IPS DF 4.7 (cell line): ENCODE measurements around the gene HOXA3.

Experiments used
- DNase-seq: peaks from one replicate; pipeline ENCODE4 v3.0.0-alpha.2; 2013; ENCODE audit warnings: low spot score; ENCODE audit errors: extremely low read depth

The HOXA3 gene

DNA sequence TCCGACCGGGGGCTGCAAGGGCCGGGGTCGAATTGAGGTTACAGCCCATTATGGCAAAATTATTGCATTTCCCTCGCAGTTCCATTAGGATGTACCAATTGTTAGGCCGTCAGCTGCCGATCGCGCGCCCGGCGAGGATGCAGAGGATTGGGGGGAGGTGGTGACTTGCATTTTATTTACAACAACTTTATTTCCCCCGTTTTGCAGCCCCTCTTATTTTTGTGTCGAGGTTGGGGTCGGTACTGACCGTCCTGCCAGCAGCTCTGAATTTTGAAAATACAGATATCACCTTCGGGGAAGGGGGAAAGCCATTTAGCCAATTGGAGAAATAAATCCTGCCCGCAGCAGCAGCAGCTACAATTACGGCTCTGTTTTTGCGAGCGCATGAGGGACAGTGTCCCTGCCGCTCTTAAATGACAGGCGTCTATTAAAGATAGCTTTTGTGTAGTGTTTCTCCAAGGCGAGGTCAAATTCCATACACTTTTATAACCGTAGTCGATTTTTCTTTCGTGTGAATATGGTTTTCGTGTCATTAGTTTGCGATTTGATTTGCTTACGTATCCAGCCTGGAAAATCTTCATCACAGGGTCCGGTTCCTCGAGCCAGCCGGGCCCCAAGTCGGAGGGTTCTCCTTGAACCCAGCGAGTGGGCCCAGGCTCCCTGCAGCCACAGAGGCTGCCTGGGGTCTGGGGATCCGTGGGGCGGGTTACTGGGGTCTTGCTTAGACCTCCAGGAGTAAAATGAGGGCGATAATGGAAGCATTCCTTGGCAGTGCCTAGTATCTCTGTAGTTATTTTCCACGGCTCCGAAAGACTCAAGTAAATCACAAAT, 8.2 kb downstream of the HOXA3 start:
- no peak for DNase-seq

GRCh38 chr7:27143023-27143949, 9.1 kb downstream of the HOXA3 start, which contains the start of gene HOXA5:
TSS of gene HOXA5 (minus strand) at chr7:27143681. CDS start at chr7:27143607, 74 bp downstream.
- no peak for DNase-seq

DNA sequence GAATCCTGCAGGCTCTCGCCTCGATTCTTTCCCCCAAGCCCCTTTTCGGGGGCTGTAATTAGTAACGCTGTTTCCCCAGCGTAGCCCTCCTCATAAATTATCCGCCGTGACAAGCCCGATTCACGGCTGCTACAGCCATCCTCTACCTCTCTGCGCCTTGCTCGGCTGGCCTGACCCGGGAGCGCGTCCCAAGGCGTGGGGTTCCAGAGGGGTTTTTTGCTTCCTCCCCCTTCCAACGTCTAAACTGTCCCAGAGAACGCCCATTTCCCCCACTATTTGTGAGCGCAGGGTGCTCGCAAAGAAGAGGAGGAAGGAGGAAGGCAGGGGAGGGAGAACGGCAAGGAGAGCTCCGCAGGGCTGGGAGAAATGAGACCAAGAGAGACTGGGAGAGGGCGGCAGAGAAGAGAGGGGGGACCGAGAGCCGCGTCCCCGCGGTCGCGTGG, 9.8 kb downstream of the HOXA3 start:
- DNase-seq: no peak

DNA sequence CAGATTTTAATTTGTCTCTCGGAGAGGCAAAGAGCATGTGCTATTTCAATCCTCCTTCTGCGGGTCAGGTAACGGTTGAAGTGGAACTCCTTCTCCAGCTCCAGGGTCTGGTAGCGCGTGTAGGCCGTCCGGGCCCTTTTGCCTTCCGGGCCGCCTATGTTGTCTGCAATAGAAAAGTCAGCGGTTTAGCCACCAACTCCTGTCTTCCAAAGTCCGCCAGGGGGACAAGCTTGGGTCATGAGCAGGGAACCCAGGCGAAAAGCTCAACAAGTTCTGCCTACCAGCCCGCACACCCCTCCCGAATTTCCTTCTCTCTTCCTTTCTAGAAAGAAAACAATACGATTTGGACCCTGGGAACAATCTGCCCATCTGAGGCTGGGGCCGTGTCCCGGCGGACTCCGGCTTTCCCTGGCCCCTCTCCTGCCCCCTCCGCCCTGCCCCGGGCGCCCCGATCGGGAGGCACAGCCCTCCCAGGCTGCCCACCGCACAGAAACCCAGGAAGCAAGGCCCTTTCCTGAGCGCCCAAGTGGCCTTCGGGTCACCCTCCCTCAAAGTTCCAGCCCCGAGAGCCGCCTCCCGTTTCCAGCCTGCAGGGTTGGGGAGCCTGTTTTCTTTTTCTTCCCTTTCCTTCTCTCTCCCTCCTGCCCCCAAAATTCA, 10.3 kb downstream of the HOXA3 start:
- DNase-seq: no peak

DNA sequence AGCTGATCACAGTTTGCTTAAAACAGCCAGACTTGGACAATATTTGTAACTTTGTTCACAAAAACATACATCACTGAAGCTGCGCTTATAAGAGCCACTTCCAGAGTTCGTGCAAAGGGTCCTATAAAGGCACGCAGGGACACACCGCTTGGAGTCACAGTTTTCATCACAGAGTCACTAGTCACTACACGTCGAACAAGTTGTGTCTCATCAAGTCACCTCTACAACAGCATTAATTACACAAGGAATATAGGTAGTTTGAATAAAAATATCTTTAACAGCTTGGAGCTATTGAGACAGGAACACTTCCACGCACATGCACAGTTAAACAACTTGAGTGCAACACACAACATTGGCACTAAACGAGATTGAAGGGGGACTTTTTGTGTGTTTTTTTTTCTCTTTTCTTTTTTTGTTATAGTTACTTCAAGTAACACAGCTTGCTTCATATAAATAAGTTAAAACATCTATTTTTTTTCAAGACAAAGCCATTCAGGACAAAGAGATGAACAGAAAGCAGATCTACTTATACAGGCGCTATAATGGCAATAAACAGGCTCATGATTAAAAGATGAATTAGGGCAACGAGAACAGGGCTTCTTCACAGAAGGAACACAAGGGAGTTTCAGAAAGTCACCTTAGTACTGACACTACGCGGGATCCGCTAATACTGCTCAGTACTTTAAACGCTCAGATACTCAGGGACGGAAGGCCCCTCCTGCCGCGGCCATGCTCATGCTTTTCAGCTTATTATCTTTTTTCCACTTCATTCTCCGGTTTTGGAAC, 11.1 kb downstream of the HOXA3 start:
- no peak for DNase-seq

- no peak for DNase-seq
These were observed 12.1 kb downstream of the HOXA3 start for GRCh38 chr7:27140126-27140857.

- DNase-seq: no peak
These were observed 12.9 kb downstream of the HOXA3 start for GRCh38 chr7:27139334-27140125.

GRCh38 chr7:27138985-27139333, 13.4 kb downstream of the HOXA3 start:
- no peak for DNase-seq

GRCh38 chr7:27138472-27138871, 13.9 kb downstream of the HOXA3 start:
- DNase-seq: no peak

DNA sequence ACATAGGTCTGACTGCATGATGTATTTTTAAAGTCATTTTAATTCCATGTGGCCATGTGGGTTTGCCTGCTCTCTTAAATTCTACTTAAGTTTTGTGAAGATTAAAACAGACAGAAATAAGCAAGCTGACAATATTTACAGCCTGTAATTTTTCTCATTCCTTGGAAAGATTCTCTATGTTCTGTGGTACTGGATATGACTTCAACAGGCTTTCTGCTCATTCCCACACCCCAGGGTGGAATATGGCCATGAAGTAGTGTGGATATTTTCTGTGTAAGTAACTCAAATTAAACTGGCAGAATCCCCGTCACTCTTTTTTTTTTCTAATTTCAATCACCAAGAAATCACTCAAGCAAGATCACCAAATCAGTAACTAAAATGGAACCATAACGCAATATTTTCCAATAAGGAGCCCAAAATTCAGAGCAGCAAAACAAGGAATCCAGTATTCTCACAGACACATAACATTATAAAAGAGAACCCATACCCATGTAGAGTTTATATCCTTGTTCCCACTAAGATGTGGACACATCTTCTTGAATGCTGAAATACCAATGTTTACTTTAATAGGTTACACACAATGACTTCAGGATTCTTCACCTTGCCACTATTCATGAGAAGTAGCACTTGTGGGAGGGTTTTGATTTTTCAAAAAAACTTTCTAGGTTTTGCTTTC, 14.6 kb downstream of the HOXA3 start:
- no peak for DNase-seq

DNA sequence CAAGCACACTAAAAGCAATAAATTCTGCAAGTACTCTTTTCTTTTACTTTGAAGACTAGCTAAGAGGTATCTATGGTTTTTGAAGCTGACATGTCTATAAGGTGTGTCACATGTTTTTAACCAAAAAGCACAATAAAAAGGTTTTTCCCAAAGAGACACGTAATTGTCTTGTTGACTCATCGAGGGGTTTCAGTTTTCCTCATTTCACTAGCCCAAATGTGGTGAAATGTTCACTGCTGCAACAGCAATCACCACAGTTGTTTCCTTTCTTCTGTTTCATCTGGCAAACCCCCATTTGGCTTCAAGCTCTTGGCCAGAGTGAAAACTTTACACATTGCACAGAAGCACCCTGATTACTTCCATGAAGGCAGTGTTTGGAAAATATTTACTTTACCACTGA, 18.0 kb downstream of the HOXA3 start:
- DNase-seq: no peak

DNA sequence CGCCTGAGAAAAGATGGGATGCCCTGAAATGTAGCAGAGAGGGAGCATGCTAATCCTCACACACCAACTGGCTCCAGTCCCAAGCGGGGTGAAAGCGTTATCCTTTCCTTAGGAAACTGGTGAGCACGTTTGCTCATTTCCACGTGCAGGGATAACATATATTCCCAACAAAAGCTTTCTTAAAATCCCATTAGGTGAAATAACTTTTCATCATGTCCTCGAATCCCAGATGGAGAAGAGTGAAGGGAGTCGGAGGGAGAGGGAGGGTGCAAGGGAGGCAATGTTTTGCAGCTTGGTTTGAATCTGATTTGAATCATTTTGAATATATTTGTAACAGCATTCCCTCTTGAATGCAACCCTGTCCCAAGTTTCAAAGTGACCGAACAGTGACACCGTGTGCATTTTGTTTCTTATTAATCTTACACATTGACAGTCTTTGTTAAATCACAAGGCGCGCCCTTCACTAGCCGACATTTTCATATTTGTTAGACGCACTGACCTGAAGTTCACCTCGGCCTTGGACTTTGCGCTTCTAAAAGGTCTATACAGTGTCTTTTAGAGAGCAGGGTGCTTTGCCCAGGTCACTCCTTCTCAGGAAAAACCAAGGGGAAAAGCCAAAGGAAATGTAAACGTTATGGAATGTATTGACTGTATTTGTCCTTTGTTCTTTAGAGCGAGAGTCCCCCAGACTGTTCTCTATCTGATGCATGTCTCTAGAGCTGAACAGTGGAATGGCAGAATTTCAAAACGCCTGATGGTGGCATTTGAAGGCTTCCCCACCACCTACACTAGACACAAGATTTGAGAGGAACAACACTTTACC, 18.8 kb downstream of the HOXA3 start:
- no peak for DNase-seq

DNA sequence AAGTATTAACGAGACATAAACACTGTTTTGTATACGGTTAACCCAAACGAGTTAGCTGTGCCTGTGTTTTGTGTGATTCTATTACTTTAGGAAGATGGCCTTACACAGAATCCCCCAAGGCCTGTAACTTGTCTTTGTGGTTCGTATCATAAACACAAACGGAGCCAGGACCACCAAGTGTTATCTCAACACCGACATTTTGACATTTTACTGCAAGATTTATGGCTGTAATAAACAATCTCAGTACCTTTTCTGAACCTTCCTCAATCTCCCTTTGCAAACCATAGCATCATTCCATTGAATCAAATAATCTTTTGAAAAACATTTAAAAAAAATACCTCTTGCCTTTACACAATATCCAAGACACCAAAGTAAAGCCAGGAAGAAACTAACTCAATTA, 19.4 kb downstream of the HOXA3 start:
- no peak for DNase-seq

- no peak for DNase-seq
These were observed 20.2 kb downstream of the HOXA3 start for GRCh38 chr7:27132214-27132613.

DNA sequence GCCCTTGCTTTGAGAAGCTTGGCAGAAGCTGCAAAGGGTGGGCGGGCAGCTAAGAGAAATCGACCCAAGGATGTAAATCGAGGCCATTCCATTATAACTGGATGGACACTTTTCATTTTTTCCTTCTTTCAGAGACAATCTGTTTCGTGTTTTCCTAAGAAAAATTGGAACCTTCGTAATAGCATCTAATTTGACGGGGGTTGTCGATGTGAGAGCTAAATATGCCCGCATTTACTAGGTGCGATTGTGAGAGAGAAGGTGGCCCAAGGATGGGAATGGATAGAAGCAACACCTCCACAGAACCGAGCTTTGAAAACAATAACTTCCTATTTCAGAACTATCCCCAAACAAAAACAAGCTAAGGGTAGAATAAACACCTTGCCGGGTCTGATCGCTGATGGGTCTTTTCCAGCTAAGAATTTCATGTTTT, 21.0 kb downstream of the HOXA3 start:
- no peak for DNase-seq

- DNase-seq: no peak
These were observed 21.6 kb downstream of the HOXA3 start, which contains the start of gene HOXA4 for GRCh38 chr7:27130540-27131389. TSS of gene HOXA4 (minus strand) at chr7:27130757. CDS start at chr7:27130733, 24 bp downstream.
